ENCODE data around the gene EPB41L3.

EPB41L3 gene

GRCh38 chr18:5429681-5430080 lies 114.1 kb downstream of the EPB41L3 start:
- H3K79me2 ChIP-seq (ENCODE audit: insufficient read depth, low read depth) = no peaks in the 10 kb centered on the region
- no peak overlapping the region for H2AFZ ChIP-seq (ENCODE audit: low read depth)
- no peak overlapping the region for H3K9ac ChIP-seq
- no peaks in the 10 kb centered on the region for H3K36me3 ChIP-seq (ENCODE audit: insufficient read depth)
- H3K27ac ChIP-seq = no peak overlapping the region
- peaks cover 10% of the 10 kb centered on the region for H3K4me1 ChIP-seq (ENCODE audit: low read depth, poor library complexity, severe bottlenecking)
- TF ChIP-seq, protein P1, sequence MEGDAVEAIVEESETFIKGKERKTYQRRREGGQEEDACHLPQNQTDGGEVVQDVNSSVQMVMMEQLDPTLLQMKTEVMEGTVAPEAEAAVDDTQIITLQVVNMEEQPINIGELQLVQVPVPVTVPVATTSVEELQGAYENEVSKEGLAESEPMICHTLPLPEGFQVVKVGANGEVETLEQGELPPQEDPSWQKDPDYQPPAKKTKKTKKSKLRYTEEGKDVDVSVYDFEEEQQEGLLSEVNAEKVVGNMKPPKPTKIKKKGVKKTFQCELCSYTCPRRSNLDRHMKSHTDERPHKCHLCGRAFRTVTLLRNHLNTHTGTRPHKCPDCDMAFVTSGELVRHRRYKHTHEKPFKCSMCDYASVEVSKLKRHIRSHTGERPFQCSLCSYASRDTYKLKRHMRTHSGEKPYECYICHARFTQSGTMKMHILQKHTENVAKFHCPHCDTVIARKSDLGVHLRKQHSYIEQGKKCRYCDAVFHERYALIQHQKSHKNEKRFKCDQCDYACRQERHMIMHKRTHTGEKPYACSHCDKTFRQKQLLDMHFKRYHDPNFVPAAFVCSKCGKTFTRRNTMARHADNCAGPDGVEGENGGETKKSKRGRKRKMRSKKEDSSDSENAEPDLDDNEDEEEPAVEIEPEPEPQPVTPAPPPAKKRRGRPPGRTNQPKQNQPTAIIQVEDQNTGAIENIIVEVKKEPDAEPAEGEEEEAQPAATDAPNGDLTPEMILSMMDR (conservative IDR thresholded peaks at IDR 0.05; ENCODE audit: low read depth, low read length) = no peak
- H3K27me3 ChIP-seq (ENCODE audit: insufficient read depth, low read depth) = no peaks in the 10 kb centered on the region
- no peak overlapping the region for H3K4me2 ChIP-seq
- H4K20me1 ChIP-seq (ENCODE audit: insufficient read depth) = no peaks in the 10 kb centered on the region
- H3K4me3 ChIP-seq (IDR thresholded peaks at IDR 0.05; ENCODE audit: insufficient read depth, low read depth, low read length) = no peak overlapping the region

- Histone ChIP-seq H4K20me1 (ENCODE audit: insufficient read depth) (no peaks in the 10 kb centered on the region), H3K4me3 (IDR thresholded peaks at IDR 0.05; ENCODE audit: insufficient read depth, low read depth, low read length) (no peak overlapping the region), H3K27me3 (ENCODE audit: insufficient read depth, low read depth) (no peaks in the 10 kb centered on the region), H3K27ac (no peak overlapping the region), H3K79me2 (ENCODE audit: insufficient read depth, low read depth) (no peaks in the 10 kb centered on the region), H3K4me2 (no peak overlapping the region), H3K9ac (no peak overlapping the region), H3K36me3 (ENCODE audit: insufficient read depth) (no peaks in the 10 kb centered on the region), H2AFZ (ENCODE audit: low read depth) (no peak overlapping the region), H3K4me1 (ENCODE audit: low read depth, poor library complexity, severe bottlenecking) (peaks cover 10% of the 10 kb centered on the region)
- TF ChIP-seq, protein P1 (conservative IDR thresholded peaks at IDR 0.05; ENCODE audit: low read depth, low read length) = no peak
These were observed 118.1 kb downstream of the EPB41L3 start for GRCh38 chr18:5425721-5426120.

GRCh38 chr18:5424903-5425664 lies 118.7 kb downstream of the EPB41L3 start:
- H3K4me2 ChIP-seq = no peak overlapping the region
- H3K79me2 ChIP-seq (ENCODE audit: insufficient read depth, low read depth) = no peaks in the 10 kb centered on the region
- no peak overlapping the region for H3K4me3 ChIP-seq (IDR thresholded peaks at IDR 0.05; ENCODE audit: insufficient read depth, low read depth, low read length)
- no peaks in the 10 kb centered on the region for H3K36me3 ChIP-seq (ENCODE audit: insufficient read depth)
- TF ChIP-seq, protein P1 (conservative IDR thresholded peaks at IDR 0.05; ENCODE audit: low read depth, low read length) = peak; percentile 49
- no peaks in the 10 kb centered on the region for H4K20me1 ChIP-seq (ENCODE audit: insufficient read depth)
- no peak overlapping the region for H2AFZ ChIP-seq (ENCODE audit: low read depth)
- peaks cover 10% of the 10 kb centered on the region for H3K4me1 ChIP-seq (ENCODE audit: low read depth, poor library complexity, severe bottlenecking)
- no peak overlapping the region for H3K27ac ChIP-seq
- no peak overlapping the region for H3K9ac ChIP-seq
- no peaks in the 10 kb centered on the region for H3K27me3 ChIP-seq (ENCODE audit: insufficient read depth, low read depth)

GRCh38 chr18:5422626-5423025 lies 121.2 kb downstream of the EPB41L3 start:
- TF ChIP-seq, protein P1 (conservative IDR thresholded peaks at IDR 0.05; ENCODE audit: low read depth, low read length) = no peak
- Histone ChIP-seq H3K27me3 (ENCODE audit: insufficient read depth, low read depth) (no peaks in the 10 kb centered on the region), H3K36me3 (ENCODE audit: insufficient read depth) (no peaks in the 10 kb centered on the region), H2AFZ (ENCODE audit: low read depth) (no peak overlapping the region), H3K4me1 (ENCODE audit: low read depth, poor library complexity, severe bottlenecking) (peaks cover 10% of the 10 kb centered on the region), H4K20me1 (ENCODE audit: insufficient read depth) (no peaks in the 10 kb centered on the region), H3K79me2 (ENCODE audit: insufficient read depth, low read depth) (no peaks in the 10 kb centered on the region), H3K27ac (no peak overlapping the region), H3K4me2 (no peak overlapping the region), H3K4me3 (IDR thresholded peaks at IDR 0.05; ENCODE audit: insufficient read depth, low read depth, low read length) (no peak overlapping the region), H3K9ac (no peak overlapping the region)
